ENCODE results near the gene TICAM1. TPM values are rescaled to one million over a fixed set of nuclear protein-coding genes. Genes with fewer than 3 reads are reported as not detected.
"Not testable (repeated sequence)": the region's sequence is repeated elsewhere in the genome, so short reads cannot be mapped to it uniquely, and the experiment has no call there.

Gene TICAM1
- total RNA-seq, 1 experiment from 2014 or later: 3.7 TPM

DNA sequence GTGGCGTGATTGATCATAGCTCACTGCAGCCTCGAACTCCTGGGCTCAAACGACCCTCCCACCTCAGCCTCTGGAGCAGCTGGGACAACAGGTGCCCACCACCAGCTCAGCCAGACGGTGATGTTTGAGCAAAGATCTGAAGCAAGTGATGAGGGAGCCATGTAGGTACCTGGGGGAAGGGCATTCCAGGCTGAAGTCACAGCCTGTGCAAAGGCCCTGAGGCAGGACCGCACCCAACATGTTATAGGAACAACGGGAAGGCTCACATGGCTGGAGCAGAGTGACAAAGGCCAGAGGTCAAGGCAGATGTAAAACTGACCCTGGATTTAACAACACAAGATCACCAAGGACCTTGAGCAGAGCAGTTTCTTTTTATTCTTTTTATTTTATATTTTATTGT, 25.1 kb downstream of the TICAM1 start:
- DNase-seq (ENCODE audit: low read depth in 1 of 2, low spot score in 2 of 2): no peak
- H3K27ac ChIP-seq: no peak overlapping the region
- no peak overlapping the region for H3K4me3 ChIP-seq
- H3K27me3 ChIP-seq (replicated peaks): no peaks in the 10 kb centered on the region
- H3K36me3 ChIP-seq: no peaks in the 10 kb centered on the region
- peaks cover 6% of the 10 kb centered on the region; the same call in 1 of the 2 replicates for H3K4me1 ChIP-seq (replicated peaks)
- peaks cover 3% of the 10 kb centered on the region; the same call in 1 of the 2 replicates for H3K9me3 ChIP-seq (replicated peaks)

- H3K27ac ChIP-seq; H3K27me3 ChIP-seq (replicated peaks); H3K9me3 ChIP-seq (replicated peaks); H3K36me3 ChIP-seq; H3K4me3 ChIP-seq; H3K4me1 ChIP-seq (replicated peaks); DNase-seq (ENCODE audit: low read depth in 1 of 2, low spot score in 2 of 2): not testable (repeated sequence)
These were observed 26.4 kb downstream of the TICAM1 start for GRCh38 chr19:4805140-4805539.

- Histone ChIP-seq H3K4me1 (replicated peaks) (peaks cover 6% of the 10 kb centered on the region; the same call in 1 of the 2 replicates), H3K9me3 (replicated peaks) (peaks cover 3% of the 10 kb centered on the region; the same call in 1 of the 2 replicates), H3K36me3 (peaks cover 1% of the 10 kb centered on the region; the same call in 1 of the 2 replicates), H3K27me3 (replicated peaks) (no peaks in the 10 kb centered on the region), H3K4me3 (no peak overlapping the region), H3K27ac (no peak overlapping the region)
- peak; percentile 61 to 76 for DNase-seq (ENCODE audit: low read depth in 1 of 2, low spot score in 2 of 2)
These were observed 27.5 kb downstream of the TICAM1 start for GRCh38 chr19:4803736-4804695.

- H3K9me3 ChIP-seq (replicated peaks): peaks cover 3% of the 10 kb centered on the region; the same call in 1 of the 2 replicates
- H3K27me3 ChIP-seq (replicated peaks): no peaks in the 10 kb centered on the region
- peaks cover 6% of the 10 kb centered on the region; the same call in 1 of the 2 replicates for H3K4me1 ChIP-seq (replicated peaks)
- H3K27ac ChIP-seq: no peak overlapping the region
- no peak for DNase-seq (ENCODE audit: low read depth in 1 of 2, low spot score in 2 of 2)
- H3K36me3 ChIP-seq: peaks cover 6% of the 10 kb centered on the region; the same call in 1 of the 2 replicates
- H3K4me3 ChIP-seq: no peak overlapping the region
These were observed 28.8 kb downstream of the TICAM1 start for GRCh38 chr19:4802711-4803110.

GRCh38 chr19:4801085-4801619, 30.4 kb downstream of the TICAM1 start:
- Histone ChIP-seq H3K9me3 (replicated peaks) (peaks cover 3% of the 10 kb centered on the region; the same call in 1 of the 2 replicates), H3K36me3 (peaks cover 18% of the 10 kb centered on the region), H3K4me1 (replicated peaks) (peaks cover 6% of the 10 kb centered on the region; the same call in 1 of the 2 replicates), H3K27ac (no peak overlapping the region), H3K27me3 (replicated peaks) (no peaks in the 10 kb centered on the region), H3K4me3 (no peak overlapping the region)
- DNase-seq (ENCODE audit: low read depth in 1 of 2, low spot score in 2 of 2): no peak

DNA sequence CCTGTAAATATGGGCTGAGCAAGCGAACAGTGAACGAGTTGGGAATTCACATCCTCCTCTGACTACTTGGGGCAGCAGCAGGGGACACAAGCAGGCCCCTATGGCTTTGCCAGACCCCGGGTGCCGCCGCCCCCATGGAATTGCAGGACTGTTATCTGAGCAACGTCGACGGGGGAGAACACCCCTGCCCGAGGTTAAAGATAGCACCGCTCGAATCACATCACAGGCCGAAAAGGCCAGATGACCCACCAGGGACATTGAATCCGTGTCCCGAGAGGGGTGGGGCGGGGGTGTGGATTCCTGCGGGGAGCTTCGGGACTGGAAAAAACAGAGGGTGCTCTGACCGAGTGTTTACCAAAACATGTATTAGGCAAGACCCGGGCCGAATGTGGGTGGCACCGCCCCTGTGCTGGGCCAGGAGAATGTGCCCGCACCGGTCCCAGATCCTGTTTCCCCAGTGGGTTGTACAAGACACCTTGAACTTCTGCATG, 30.9 kb downstream of the TICAM1 start:
- Histone ChIP-seq H3K4me3 (no peak overlapping the region), H3K36me3 (peaks cover 24% of the 10 kb centered on the region), H3K27ac (no peak overlapping the region), H3K27me3 (replicated peaks) (no peaks in the 10 kb centered on the region), H3K9me3 (replicated peaks) (peaks cover 3% of the 10 kb centered on the region; the same call in 1 of the 2 replicates), H3K4me1 (replicated peaks) (peaks cover 6% of the 10 kb centered on the region; the same call in 1 of the 2 replicates)
- DNase-seq (ENCODE audit: low read depth in 1 of 2, low spot score in 2 of 2): no peak

- peaks cover 46% of the 10 kb centered on the region for H3K36me3 ChIP-seq
- H3K4me1 ChIP-seq (replicated peaks): peaks cover 6% of the 10 kb centered on the region; the same call in 1 of the 2 replicates
- no peak for DNase-seq (ENCODE audit: low read depth in 1 of 2, low spot score in 2 of 2)
- H3K4me3 ChIP-seq: no peak overlapping the region
- no peaks in the 10 kb centered on the region for H3K9me3 ChIP-seq (replicated peaks)
- H3K27me3 ChIP-seq (replicated peaks): no peaks in the 10 kb centered on the region
- no peak overlapping the region for H3K27ac ChIP-seq
These were observed 36.1 kb downstream of the TICAM1 start for GRCh38 chr19:4795400-4795799.

DNA sequence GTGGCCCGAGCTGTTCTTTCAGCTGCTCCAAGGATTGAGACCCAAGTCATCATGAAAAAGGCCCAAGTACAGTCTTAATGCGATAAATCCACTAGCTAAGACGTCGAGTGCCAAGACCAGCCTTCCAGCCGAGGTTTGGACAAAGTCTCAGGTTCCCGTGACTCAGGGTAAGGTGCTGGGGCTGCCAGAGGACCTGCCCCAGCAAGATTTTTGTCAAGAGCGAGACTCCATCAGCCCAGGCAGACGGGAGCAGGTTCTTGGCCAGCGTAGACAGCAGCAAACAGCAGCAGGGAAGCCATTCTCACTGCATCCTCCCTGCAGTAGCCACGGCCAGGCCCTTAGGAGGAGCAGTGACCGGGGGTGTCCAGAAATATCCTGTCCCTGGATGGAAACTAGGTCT, 36.5 kb downstream of the TICAM1 start:
- no peak for DNase-seq (ENCODE audit: low read depth in 1 of 2, low spot score in 2 of 2)
- H3K4me1 ChIP-seq (replicated peaks): peaks cover 6% of the 10 kb centered on the region; the same call in 1 of the 2 replicates
- H3K27me3 ChIP-seq (replicated peaks): no peaks in the 10 kb centered on the region

GRCh38 chr19:4793278-4793677, 38.2 kb downstream of the TICAM1 start:
- DNase-seq (ENCODE audit: low read depth in 1 of 2, low spot score in 2 of 2); H3K27me3 ChIP-seq (replicated peaks); H3K9me3 ChIP-seq (replicated peaks); H3K4me1 ChIP-seq (replicated peaks); H3K4me3 ChIP-seq; H3K27ac ChIP-seq: not testable (repeated sequence)
- peaks cover 40% of the 10 kb centered on the region for H3K36me3 ChIP-seq

More for the DNA sequence above, 36.5 kb downstream of the TICAM1 start:
- Histone ChIP-seq H3K4me3 (no peak overlapping the region), H3K36me3 (peaks cover 46% of the 10 kb centered on the region), H3K9me3 (replicated peaks) (no peaks in the 10 kb centered on the region), H3K27ac (no peak overlapping the region)

GRCh38 chr19:4792866-4793195, 38.7 kb downstream of the TICAM1 start:
- peaks cover 40% of the 10 kb centered on the region for H3K36me3 ChIP-seq
- not testable (repeated sequence) for H3K27me3 ChIP-seq (replicated peaks); H3K9me3 ChIP-seq (replicated peaks); H3K4me1 ChIP-seq (replicated peaks); DNase-seq (ENCODE audit: low read depth in 1 of 2, low spot score in 2 of 2); H3K27ac ChIP-seq; H3K4me3 ChIP-seq

GRCh38 chr19:4792019-4792865, 39.3 kb downstream of the TICAM1 start:
- peaks cover 36% of the 10 kb centered on the region for H3K36me3 ChIP-seq

GRCh38 chr19:4791183-4792018, 40.1 kb downstream of the TICAM1 start, which contains the start of gene FEM1A:
Gene FEM1A (plus strand): TSS chr19:4791734. CDS start chr19:4791855, 121 bp downstream.
- Histone ChIP-seq H3K36me3 (peaks cover 30% of the 10 kb centered on the region), H3K9me3 (replicated peaks) (no peaks in the 10 kb centered on the region), H3K27me3 (replicated peaks) (0 out of 2 replicates have a peak, but pooled peaks cover 3% of the 10 kb centered on the region), H3K4me1 (replicated peaks) (peaks cover 6% of the 10 kb centered on the region; the same call in 1 of the 2 replicates), H3K4me3 (peak within 1 kb of the TSS; percentile 84), H3K27ac (peak within 1 kb of the TSS; percentile 83)
- DNase-seq (ENCODE audit: low read depth in 1 of 2, low spot score in 2 of 2): peak; percentile 99

More at GRCh38 chr19:4792019-4792865, 39.3 kb downstream of the TICAM1 start:
- Histone ChIP-seq H3K27ac (peak overlapping the region; percentile 83), H3K4me3 (peak overlapping the region; percentile 84)
- H3K27me3 ChIP-seq (replicated peaks); H3K4me1 ChIP-seq (replicated peaks); DNase-seq (ENCODE audit: low read depth in 1 of 2, low spot score in 2 of 2); H3K9me3 ChIP-seq (replicated peaks): not testable (repeated sequence)
